ENCODE measurements around the gene HHIPL1.

Gene HHIPL1

GRCh38 chr14:99644723-99645544, at the start of gene HHIPL1:
HHIPL1 (plus strand) TSS chr14:99645129; CDS start chr14:99645208, 79 bp downstream.
- no peak for DNase-seq

- DNase-seq = no peak
Measured at GRCh38 chr14:99595524-99595923, 49.4 kb upstream of the HHIPL1 start.

GRCh38 chr14:99596071-99596627, 48.8 kb upstream of the HHIPL1 start:
- no peak for DNase-seq

- DNase-seq = no peak
Measured at GRCh38 chr14:99596772-99597171, 48.2 kb upstream of the HHIPL1 start.

GRCh38 chr14:99597911-99598600, 46.9 kb upstream of the HHIPL1 start:
- DNase-seq = no peak

GRCh38 chr14:99598774-99599173, 46.2 kb upstream of the HHIPL1 start:
- no peak for DNase-seq

- no peak for DNase-seq
Measured at GRCh38 chr14:99599393-99599792, 45.5 kb upstream of the HHIPL1 start.

GRCh38 chr14:99600232-99600888, 44.6 kb upstream of the HHIPL1 start:
- no peak for DNase-seq

GRCh38 chr14:99601361-99601831, 43.5 kb upstream of the HHIPL1 start:
- DNase-seq = no peak

- no peak for DNase-seq
Measured at GRCh38 chr14:99602054-99602787, 42.7 kb upstream of the HHIPL1 start.

- DNase-seq = no peak
Measured at GRCh38 chr14:99602788-99603415, 42.0 kb upstream of the HHIPL1 start.

GRCh38 chr14:99603471-99604277, 41.3 kb upstream of the HHIPL1 start, which contains the start of gene CCDC85C:
CCDC85C (minus strand) TSS chr14:99604207; CDS start chr14:99603959, 248 bp downstream.
- DNase-seq = no peak

- DNase-seq = peak; percentile 76
Measured at GRCh38 chr14:99604278-99604765, 40.6 kb upstream of the HHIPL1 start.

- DNase-seq = no peak
Measured at GRCh38 chr14:99604766-99605298, 40.1 kb upstream of the HHIPL1 start.

- DNase-seq = no peak
Measured at GRCh38 chr14:99605299-99605961, 39.5 kb upstream of the HHIPL1 start.

- no peak for DNase-seq
Measured at GRCh38 chr14:99606359-99606758, 38.6 kb upstream of the HHIPL1 start.

- DNase-seq = no peak
Measured at GRCh38 chr14:99608591-99608990, 36.3 kb upstream of the HHIPL1 start.

GRCh38 chr14:99609245-99610170, 35.4 kb upstream of the HHIPL1 start:
- DNase-seq = no peak

- DNase-seq = no peak
Measured at GRCh38 chr14:99611646-99612045, 33.3 kb upstream of the HHIPL1 start.

Data from NCI-H2029 (cell line).